HCT116 (cell line): Measurements from ENCODE around the gene EDDM13. TPM values are rescaled to one million over a fixed set of nuclear protein-coding genes. Genes with fewer than 3 reads are reported as not detected.

ENCODE experiments used
- ATAC-seq: fragments of 200-7000 bp; cut with Tn5 transposase; 2 replicates; pipeline ENCODE4 v1.9.1; 2020; ENCODE audit warnings: mild to moderate bottlenecking, moderate library complexity
- BruUV-seq: library from RNA; stranded (reverse); fragments of 400-500 nt; replicated peaks from 2 replicates; lab custom pipeline; 2021; lab: Mats Ljungman, UMichigan
- CTCF ChIA-PET: fragments of 300-600 bp; sonication (Branson Sonifier 250); formaldehyde crosslinking; loops from one replicate; lab custom pipeline; 2021; ENCODE audit warnings: antibody characterized with exemption; lab: Charles Lee
- POLR2A ChIA-PET: fragments of 300-600, 350-600 bp; sonication (Branson Sonifier 250); formaldehyde crosslinking; loops from one replicate; lab custom pipeline; 2021; ENCODE audit warnings: antibody characterized with exemption; lab: Charles Lee
- RAD21 ChIA-PET, 2 experiments: fragments of 300-600 bp; sonication (Branson Sonifier 250); formaldehyde crosslinking; loops; one replicate each; lab custom pipeline; 2023; ENCODE audit warnings: low total read pairs in 2 of 2; ENCODE audit not compliant: uncharacterized antibody in 2 of 2, unreplicated experiment in 2 of 2, low non-redundant PET in 1 of 2; lab: Charles Lee
- DNase-seq: peaks from one replicate; pipeline ENCODE4 v3.0.0-alpha.2; 2010; ENCODE audit warnings: low read depth, low spot score
- H2AFZ ChIP-seq: fragments of 200-600 bp; shearing (Covaris generic), sonication (generic); 2 replicates; pipeline ENCODE4 v1.6.1; 2017; ENCODE audit warnings: low read depth, mixed run types, mixed read lengths, antibody characterized with exemption, low read length; ENCODE audit not compliant: poor library complexity, severe bottlenecking
- H3K27ac ChIP-seq: 2 replicates; pipeline ENCODE4 v1.5.1; 2012; ENCODE audit warnings: low read depth, low read length
- H3K27me3 ChIP-seq: fragments of 200-600 bp; sonication (generic); 2 replicates; pipeline ENCODE4 v1.6.1; 2016; ENCODE audit warnings: mixed run types, low read length, mixed read lengths; ENCODE audit not compliant: insufficient read depth
- H3K36me3 ChIP-seq, 2 experiments: fragments of 200-500 bp in 1 of 2; fragments of 200-600 bp in 1 of 2; sonication (Bioruptor generic) in 1 of 2; sonication (generic) in 1 of 2; 2 replicates each; pipeline versions ENCODE4 v1.5.1 to v1.6.1; 2014 to 2016; ENCODE audit warnings: low read length in 2 of 2, inconsistent platforms in 1 of 2, mixed read lengths in 1 of 2, mixed run types in 1 of 2; ENCODE audit not compliant: insufficient read depth in 2 of 2, control insufficient read depth in 1 of 2
- H3K4me1 ChIP-seq, 2 experiments: fragments of 200-600 bp in 1 of 2; sonication (generic) in 1 of 2; 2 replicates each; pipeline versions ENCODE4 v1.5.1 to v1.6.1; 2012 to 2017; ENCODE audit warnings: low read length in 2 of 2, inconsistent platforms in 1 of 2, mild to moderate bottlenecking in 1 of 2, mixed read lengths in 1 of 2, mixed run types in 1 of 2, moderate library complexity in 1 of 2; ENCODE audit not compliant: insufficient read depth in 2 of 2, control insufficient read depth in 1 of 2
- H3K4me2 ChIP-seq: fragments of 200-600 bp; sonication (generic); 2 replicates; pipeline ENCODE4 v1.6.1; 2017; ENCODE audit warnings: mixed run types, low read length, mixed read lengths
- H3K4me3 ChIP-seq, 2 experiments: fragments of 200-600 bp in 1 of 2; sonication (generic) in 1 of 2; replicated peaks in 1 of 2; 2 replicates each; pipeline ENCODE4 v1.5.1; 2011 to 2016; ENCODE audit warnings: low read length in 2 of 2, control low read depth in 1 of 2, low read depth in 1 of 2, mild to moderate bottlenecking in 1 of 2, mixed read lengths in 1 of 2, mixed run types in 1 of 2
- H3K79me2 ChIP-seq: fragments of 200-600 bp; sonication (generic); 2 replicates; pipeline ENCODE4 v1.6.1; 2017; ENCODE audit warnings: mild to moderate bottlenecking, mixed run types, low read length, moderate library complexity, mixed read lengths; ENCODE audit not compliant: insufficient read depth
- H3K9ac ChIP-seq: fragments of 200-600 bp; sonication (generic); 2 replicates; pipeline ENCODE4 v1.6.1; 2016; ENCODE audit warnings: low read length, mixed read lengths
- H3K9me2 ChIP-seq: fragments of 200-600 bp; sonication (generic), shearing (Covaris generic); 2 replicates; pipeline ENCODE4 v1.6.1; 2017; ENCODE audit warnings: mixed run types, mild to moderate bottlenecking, moderate library complexity; ENCODE audit not compliant: insufficient read depth
- H3K9me3 ChIP-seq, 2 experiments: fragments of 200-500 bp in 1 of 2; fragments of 200-600 bp in 1 of 2; sonication (Bioruptor generic) in 1 of 2; sonication (generic) in 1 of 2; 2 replicates each; pipeline ENCODE4 v1.6.1; 2014 to 2017; ENCODE audit warnings: low read length in 2 of 2, mixed read lengths in 2 of 2, inconsistent platforms in 1 of 2, low read depth in 1 of 2, mild to moderate bottlenecking in 1 of 2, mixed run types in 1 of 2, moderate library complexity in 1 of 2; ENCODE audit not compliant: control insufficient read depth in 1 of 2, insufficient read depth in 1 of 2
- H4K20me1 ChIP-seq: fragments of 200-600 bp; sonication (generic), shearing (Covaris generic); 2 replicates; pipeline ENCODE4 v1.6.1; 2017; ENCODE audit warnings: mixed run types, mild to moderate bottlenecking, moderate library complexity; ENCODE audit not compliant: insufficient read depth
- CBX3 ChIP-seq: IDR thresholded peaks from 2 replicates; pipeline ENCODE4 v1.6.1; 2012; ENCODE audit warnings: low read depth
- EGR1 ChIP-seq: IDR thresholded peaks from 2 replicates; pipeline ENCODE4 v1.6.1; 2012; ENCODE audit warnings: low read depth
- ELF1 ChIP-seq: IDR thresholded peaks from 2 replicates; pipeline ENCODE4 v1.6.1; 2012; ENCODE audit warnings: low read depth, borderline replicate concordance
- JUND ChIP-seq: IDR thresholded peaks from 2 replicates; pipeline ENCODE4 v1.6.1; 2012
- POLR2A ChIP-seq: IDR thresholded peaks from 2 replicates; pipeline ENCODE4 v1.7.0; 2011; ENCODE audit warnings: borderline replicate concordance; ENCODE audit not compliant: insufficient read depth, insufficient read length; ENCODE audit errors: extremely low read depth
- RAD21 ChIP-seq: IDR thresholded peaks from 2 replicates; pipeline ENCODE4 v1.6.1; 2012; ENCODE audit warnings: low read depth, mild to moderate bottlenecking
- SP1 ChIP-seq: IDR thresholded peaks from 2 replicates; pipeline ENCODE4 v1.6.1; 2012; ENCODE audit warnings: low read depth
- SRF ChIP-seq: IDR thresholded peaks from 2 replicates; pipeline ENCODE4 v1.6.1; 2012; ENCODE audit warnings: low read depth
- ZFX ChIP-seq: fragments of 450-650 bp; IDR thresholded peaks from 2 replicates; pipeline ENCODE4 v1.6.1; 2017
- ZNF274 ChIP-seq: fragments of 200-500 bp; sonication (Bioruptor generic); IDR thresholded peaks from 2 replicates; pipeline ENCODE4 v1.6.1; 2014; ENCODE audit warnings: mild to moderate bottlenecking, low read depth, low read length, inconsistent platforms
- intact Hi-C: fragments of 100-400 bp; cut with micrococcal nuclease; formaldehyde crosslinking; loops from 2 replicates; pipeline ENCODE4 v1.10.0; 2022
- total RNA-seq: library from RNA; stranded (reverse); gene quantifications from one replicate; pipeline ENCODE4 v1.2.1, GENCODE V29; 2021; ENCODE audit not compliant: unreplicated experiment
- TF ChIP-seq, protein P1 (sequence below): IDR thresholded peaks from 2 replicates; pipeline ENCODE4 v1.6.1; 2012
- TF ChIP-seq, protein P2 (sequence below), 3 experiments: fragments of 200-600 bp in 1 of 3; sonication (generic) in 1 of 3; IDR thresholded peaks in 2 of 3; conservative IDR thresholded peaks in 1 of 3; 2 replicates each; pipeline ENCODE4 v1.5.1; 2012 to 2017; ENCODE audit warnings: low read depth in 2 of 3, low read length in 2 of 3, antibody characterized with exemption in 1 of 3, borderline replicate concordance in 1 of 3, control low read depth in 1 of 3, mild to moderate bottlenecking in 1 of 3, mixed read lengths in 1 of 3, mixed run types in 1 of 3, moderate library complexity in 1 of 3; ENCODE audit not compliant: insufficient read depth in 1 of 3
- TF ChIP-seq, protein P3 (sequence below): IDR thresholded peaks from 2 replicates; pipeline ENCODE4 v1.6.1; 2011; ENCODE audit warnings: mild to moderate bottlenecking, low read length, moderate library complexity; ENCODE audit not compliant: insufficient replicate concordance; ENCODE audit errors: extremely low read depth

Gene EDDM13
- total RNA-seq, 1 experiment from 2014 or later: not detected

- Histone ChIP-seq H3K27ac (no peak overlapping the region), H3K79me2 (no peaks in the 10 kb centered on the region), H3K9ac (no peak overlapping the region), H3K9me2 (no peaks in the 10 kb centered on the region), H4K20me1 (no peaks in the 10 kb centered on the region), H3K27me3 (no peaks in the 10 kb centered on the region), H3K4me2 (no peak overlapping the region), H3K4me3 (no peak overlapping the region), H3K36me3 (no peaks in the 10 kb centered on the region), H2AFZ (no peak overlapping the region), H3K4me1 (no peaks in the 10 kb centered on the region), H3K9me3 (no peaks in the 10 kb centered on the region)
- RAD21 ChIA-PET: no interaction called here
- CTCF ChIA-PET: no interaction called here
- intact Hi-C loops: no loop called here
- no TSS peak for BruUV-seq
- POLR2A ChIA-PET: no interaction called here
- DNase-seq (no peak), ATAC-seq (no peak)
- TF ChIP-seq SRF (no peak), ZFX (no peak), EGR1 (no peak), SP1 (no peak)
These were observed 23.2 kb downstream of the EDDM13 start for GRCh38 chr19:56295531-56296455.

- Histone ChIP-seq H2AFZ (no peak overlapping the region), H4K20me1 (no peaks in the 10 kb centered on the region), H3K9ac (no peak overlapping the region), H3K4me1 (no peaks in the 10 kb centered on the region), H3K36me3 (no peaks in the 10 kb centered on the region), H3K27ac (no peak overlapping the region), H3K27me3 (no peaks in the 10 kb centered on the region), H3K79me2 (no peaks in the 10 kb centered on the region), H3K9me3 (no peaks in the 10 kb centered on the region), H3K9me2 (no peaks in the 10 kb centered on the region), H3K4me2 (no peak overlapping the region), H3K4me3 (no peak overlapping the region)
- RAD21 ChIA-PET: no interaction called here
- no TSS peak for BruUV-seq
- POLR2A ChIA-PET: no interaction called here
- CTCF ChIA-PET: interaction anchor here (5.0 kb wide), 1 partner anchor 13 kb away, joined by 36 read pairs; no protein-coding TSS in a partner anchor
- ATAC-seq (no peak), DNase-seq (no peak)
- intact Hi-C loops: no loop called here
- TF ChIP-seq CBX3 (no peak), ZNF274 (no peak), SRF (no peak), ZFX (no peak), JUND (no peak), POLR2A (no peak), RAD21 (no peak), ELF1 (no peak)
- TF ChIP-seq, protein P1, sequence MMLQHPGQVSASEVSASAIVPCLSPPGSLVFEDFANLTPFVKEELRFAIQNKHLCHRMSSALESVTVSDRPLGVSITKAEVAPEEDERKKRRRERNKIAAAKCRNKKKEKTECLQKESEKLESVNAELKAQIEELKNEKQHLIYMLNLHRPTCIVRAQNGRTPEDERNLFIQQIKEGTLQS: no peak
- TF ChIP-seq, protein P2, sequence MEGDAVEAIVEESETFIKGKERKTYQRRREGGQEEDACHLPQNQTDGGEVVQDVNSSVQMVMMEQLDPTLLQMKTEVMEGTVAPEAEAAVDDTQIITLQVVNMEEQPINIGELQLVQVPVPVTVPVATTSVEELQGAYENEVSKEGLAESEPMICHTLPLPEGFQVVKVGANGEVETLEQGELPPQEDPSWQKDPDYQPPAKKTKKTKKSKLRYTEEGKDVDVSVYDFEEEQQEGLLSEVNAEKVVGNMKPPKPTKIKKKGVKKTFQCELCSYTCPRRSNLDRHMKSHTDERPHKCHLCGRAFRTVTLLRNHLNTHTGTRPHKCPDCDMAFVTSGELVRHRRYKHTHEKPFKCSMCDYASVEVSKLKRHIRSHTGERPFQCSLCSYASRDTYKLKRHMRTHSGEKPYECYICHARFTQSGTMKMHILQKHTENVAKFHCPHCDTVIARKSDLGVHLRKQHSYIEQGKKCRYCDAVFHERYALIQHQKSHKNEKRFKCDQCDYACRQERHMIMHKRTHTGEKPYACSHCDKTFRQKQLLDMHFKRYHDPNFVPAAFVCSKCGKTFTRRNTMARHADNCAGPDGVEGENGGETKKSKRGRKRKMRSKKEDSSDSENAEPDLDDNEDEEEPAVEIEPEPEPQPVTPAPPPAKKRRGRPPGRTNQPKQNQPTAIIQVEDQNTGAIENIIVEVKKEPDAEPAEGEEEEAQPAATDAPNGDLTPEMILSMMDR (IDR thresholded peaks at IDR 0.05 in 2 of 3, conservative IDR thresholded peaks at IDR 0.05 in 1 of 3; ENCODE audit: borderline replicate concordance in 1 of 3, insufficient read depth in 1 of 3, low read depth in 2 of 3, low read length in 2 of 3): no peak
- TF ChIP-seq, protein P3, sequence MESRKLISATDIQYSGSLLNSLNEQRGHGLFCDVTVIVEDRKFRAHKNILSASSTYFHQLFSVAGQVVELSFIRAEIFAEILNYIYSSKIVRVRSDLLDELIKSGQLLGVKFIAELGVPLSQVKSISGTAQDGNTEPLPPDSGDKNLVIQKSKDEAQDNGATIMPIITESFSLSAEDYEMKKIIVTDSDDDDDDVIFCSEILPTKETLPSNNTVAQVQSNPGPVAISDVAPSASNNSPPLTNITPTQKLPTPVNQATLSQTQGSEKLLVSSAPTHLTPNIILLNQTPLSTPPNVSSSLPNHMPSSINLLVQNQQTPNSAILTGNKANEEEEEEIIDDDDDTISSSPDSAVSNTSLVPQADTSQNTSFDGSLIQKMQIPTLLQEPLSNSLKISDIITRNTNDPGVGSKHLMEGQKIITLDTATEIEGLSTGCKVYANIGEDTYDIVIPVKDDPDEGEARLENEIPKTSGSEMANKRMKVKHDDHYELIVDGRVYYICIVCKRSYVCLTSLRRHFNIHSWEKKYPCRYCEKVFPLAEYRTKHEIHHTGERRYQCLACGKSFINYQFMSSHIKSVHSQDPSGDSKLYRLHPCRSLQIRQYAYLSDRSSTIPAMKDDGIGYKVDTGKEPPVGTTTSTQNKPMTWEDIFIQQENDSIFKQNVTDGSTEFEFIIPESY: no peak
These were observed 24.5 kb downstream of the EDDM13 start for GRCh38 chr19:56297010-56297409.
